ENCODE data around the gene UNKL. TPM values are rescaled to one million over a fixed set of nuclear protein-coding genes. Genes with fewer than 3 reads are reported as not detected.

The UNKL gene
- total and polyA plus RNA-seq, 2 of the 8 experiments (the other 6 are each of a cell fraction or from before 2014, with no cell fraction given): 25.1 to 31.8 TPM

- Histone ChIP-seq H3K56ac (replicated peaks; ENCODE audit: insufficient read length, low read depth, low read length) (no peak overlapping the region), H2BK12ac (ENCODE audit: low read depth, low read length) (no peak overlapping the region), H4K20me1 (replicated peaks in 1 of 2; ENCODE audit: control insufficient read depth in 1 of 2, insufficient read depth in 2 of 2, low read length in 2 of 2) (peaks cover 3 to 22% of the 10 kb centered on the region in 2 experiments), H3K4me3 (ENCODE audit: extremely low read depth in 1 of 4, insufficient read depth in 2 of 4, low read depth in 3 of 4, low read length in 4 of 4) (no peak overlapping the region), H3K9me3 (ENCODE audit: insufficient read depth in 2 of 2, low read depth in 1 of 2, low read length in 1 of 2) (no peaks in the 10 kb centered on the region), H3K23me2 (ENCODE audit: low read depth, low read length) (peaks cover 9% of the 10 kb centered on the region), H3K27me3 (replicated peaks in 1 of 4; ENCODE audit: control insufficient read depth in 3 of 4, extremely low read depth in 1 of 4, insufficient read depth in 3 of 4, low read length in 3 of 4) (no peaks in the 10 kb centered on the region), H3K4me1 (replicated peaks in 1 of 4; ENCODE audit: control insufficient read depth in 3 of 4, insufficient read depth in 4 of 4, low read length in 3 of 4) (peaks cover 0 to 12% (median 6%) of the 10 kb centered on the region in 4 experiments; a peak in 5 of 7 replicates), H2AK5ac (ENCODE audit: low read depth, low read length) (no peak overlapping the region), H2BK20ac (ENCODE audit: low read length) (no peak overlapping the region), H3K4me2 (ENCODE audit: insufficient read depth in 1 of 2, low read depth in 2 of 2, low read length in 2 of 2) (no peak overlapping the region), H2BK120ac (replicated peaks; ENCODE audit: low read depth, low read length) (no peak overlapping the region), H3K79me1 (ENCODE audit: low read depth, low read length) (peaks cover 9% of the 10 kb centered on the region), H3K36me3 (ENCODE audit: control insufficient read depth in 2 of 4, insufficient read depth in 4 of 4, low read length in 3 of 4) (peaks cover 0 to 17% (median 0%) of the 10 kb centered on the region in 4 experiments; a peak in 2 of 8 replicates), H2BK15ac (ENCODE audit: low read length) (no peak overlapping the region), H3K14ac (ENCODE audit: insufficient read length) (no peak overlapping the region), H3K4ac (replicated peaks; ENCODE audit: insufficient read length, low read depth, low read length) (no peak overlapping the region), H2AFZ (ENCODE audit: low read length) (no peak overlapping the region), H3K18ac (ENCODE audit: extremely low read depth, low read length) (no peak overlapping the region), H3K79me2 (ENCODE audit: control insufficient read depth in 1 of 2, insufficient read depth in 2 of 2, low read length in 2 of 2) (peaks cover 4 to 19% of the 10 kb centered on the region in 2 experiments; a peak in 2 of 4 replicates), H3K9ac (replicated peaks in 1 of 4; ENCODE audit: extremely low read depth in 1 of 4, low read depth in 3 of 4, low read length in 3 of 4) (no peak overlapping the region), H4K91ac (replicated peaks; ENCODE audit: insufficient read length, low read length) (no peak overlapping the region), H3K27ac (ENCODE audit: low read depth, low read length) (no peak overlapping the region), H3K23ac (ENCODE audit: insufficient read length) (no peak overlapping the region), H4K8ac (ENCODE audit: extremely low read depth, insufficient read depth, low read length) (peak overlapping the region; percentile 68; the same call in 1 of the 2 replicates), H2BK5ac (ENCODE audit: low read depth, low read length) (no peak overlapping the region), H4K5ac (ENCODE audit: insufficient read length, low read depth, low read length) (no peak overlapping the region)
- DNase-seq (ENCODE audit: low read depth in 1 of 2, low spot score in 2 of 2): no peak
- no peak for FAIRE-seq
- CTCF ChIA-PET (ENCODE audit: partially characterized antibody): interaction anchor here (1.0 to 1.3 kb wide), 4 partner anchors 9 to 75 kb away, joined by 3 to 11 read pairs (median 4); no protein-coding TSS in a partner anchor
- POLR2A ChIA-PET (ENCODE audit: partially characterized antibody): interaction anchor here (0.6 to 1.8 kb wide), 3 partner anchors 8 to 65 kb away, joined by 3 to 10 read pairs (median 3); no protein-coding TSS in a partner anchor
- 92% methylated on average over 19 of the region's 46 CpGs; no CpG with 5 or more reads in 1 of the 2 experiments for whole genome bisulfite sequencing, 2 experiments (ENCODE audit: extremely low coverage in 1 of 2, insufficient coverage in 1 of 2, insufficient read length in 1 of 2, insufficient replicate concordance in 2 of 2, low coverage in 1 of 2, low lambda C conversion rate in 2 of 2, missing lambda C conversion rate in 1 of 2)
- TF ChIP-seq RFX5 (IDR thresholded peaks at IDR 0.05; ENCODE audit: borderline replicate concordance, low read depth, low read length) (no peak), POLR2A (IDR thresholded peaks at IDR 0.05; ENCODE audit: control extremely low read depth in 1 of 2, low read depth in 2 of 2, low read length in 2 of 2) (no peak), TAF7 (optimal IDR thresholded peaks at IDR 0.05; ENCODE audit: borderline replicate concordance, low read depth, low read length) (no peak), CBX5 (IDR thresholded peaks at IDR 0.05; ENCODE audit: low read depth, low read length) (no peak), CTCF (IDR thresholded peaks at IDR 0.05; ENCODE audit: control extremely low read depth in 1 of 3, insufficient read depth in 1 of 3, low read depth in 1 of 3, low read length in 3 of 3) (no peak), ATF2 (IDR thresholded peaks at IDR 0.05; ENCODE audit: low read length) (no peak), KDM1A (IDR thresholded peaks at IDR 0.05; ENCODE audit: borderline replicate concordance, low read length) (no peak)
Measured at GRCh38 chr16:1374418-1375297, 39.8 kb downstream of the UNKL start.
